GM21717 (cell line): ENCODE measurements around the gene POU1F1.
"Not testable (repeated sequence)": the region's sequence is repeated elsewhere in the genome, so short reads cannot be mapped to it uniquely, and the experiment has no call there.

Source experiments
- ATAC-seq: cut with Tn5 transposase; IDR thresholded peaks from one replicate; pipeline ENCODE4 v1.9.1; 2021; ENCODE audit warnings: mild to moderate bottlenecking, moderate library complexity; ENCODE audit not compliant: unreplicated experiment

Gene POU1F1, protein sequence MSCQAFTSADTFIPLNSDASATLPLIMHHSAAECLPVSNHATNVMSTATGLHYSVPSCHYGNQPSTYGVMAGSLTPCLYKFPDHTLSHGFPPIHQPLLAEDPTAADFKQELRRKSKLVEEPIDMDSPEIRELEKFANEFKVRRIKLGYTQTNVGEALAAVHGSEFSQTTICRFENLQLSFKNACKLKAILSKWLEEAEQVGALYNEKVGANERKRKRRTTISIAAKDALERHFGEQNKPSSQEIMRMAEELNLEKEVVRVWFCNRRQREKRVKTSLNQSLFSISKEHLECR

DNA sequence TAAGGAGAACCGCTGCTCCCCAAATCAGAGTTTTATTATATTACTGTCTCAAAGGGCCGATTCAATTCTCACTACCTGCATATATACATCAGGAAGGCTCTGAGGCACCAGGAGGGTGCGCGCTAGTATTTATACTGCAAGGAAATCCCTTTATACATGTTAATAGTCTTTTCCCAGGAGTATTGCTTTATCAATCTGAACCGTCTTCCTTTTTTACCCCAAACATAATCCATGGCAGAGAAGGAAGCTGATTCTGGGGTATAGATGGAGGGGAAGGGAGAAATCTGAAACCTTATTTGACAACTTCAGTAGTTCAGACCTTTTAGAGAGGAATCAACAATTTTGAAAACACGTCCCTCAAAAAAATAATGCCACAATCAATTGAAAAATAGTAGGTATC, at the start of gene POU1F1:
Gene POU1F1, minus strand, starts transcription at position 101 of the 400 bp plus-strand sequence. CDS start 122 bp downstream, outside the sequence.
- ATAC-seq = no peak

DNA sequence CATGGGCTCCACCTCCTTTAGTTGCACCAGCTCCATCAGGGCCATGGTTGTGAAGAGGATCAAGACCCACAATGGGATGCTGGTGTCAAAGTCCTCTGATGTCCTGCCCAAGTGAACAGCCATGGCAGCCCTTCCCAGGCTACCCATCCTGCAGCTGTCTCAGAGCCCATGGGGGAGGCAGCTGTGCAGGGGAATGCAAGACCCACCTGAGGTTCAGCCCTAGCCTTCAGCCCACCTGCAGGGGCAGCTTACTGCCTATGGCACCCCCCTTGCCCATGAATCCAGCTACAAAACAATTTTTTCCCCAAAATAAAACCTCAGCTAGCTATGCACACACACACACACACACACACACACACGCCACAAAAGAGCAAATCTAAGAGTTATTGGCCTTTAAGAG, 48.2 kb upstream of the POU1F1 start:
- no peak for ATAC-seq

GRCh38 chr3:87320756-87321626, 44.6 kb upstream of the POU1F1 start:
- ATAC-seq = no peak

DNA sequence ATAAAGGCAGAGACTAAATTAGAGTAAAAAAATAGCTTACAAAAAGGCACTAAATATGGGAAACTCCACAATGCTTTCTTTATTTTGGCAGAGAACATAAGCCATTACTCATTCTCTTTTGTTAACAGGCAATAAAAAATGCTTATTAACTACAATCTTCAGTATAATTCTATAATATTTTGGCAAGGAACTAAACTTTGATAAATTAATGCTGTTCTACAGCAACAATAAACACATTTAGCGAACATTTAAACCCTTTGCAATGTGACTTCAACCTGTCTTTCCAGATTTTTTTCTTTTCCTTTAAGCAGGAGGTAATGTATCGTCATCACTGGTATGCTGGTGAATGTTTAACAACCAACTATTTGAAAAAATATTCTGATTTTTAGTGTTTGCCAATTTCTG, 42.2 kb upstream of the POU1F1 start:
- ATAC-seq = no peak

DNA sequence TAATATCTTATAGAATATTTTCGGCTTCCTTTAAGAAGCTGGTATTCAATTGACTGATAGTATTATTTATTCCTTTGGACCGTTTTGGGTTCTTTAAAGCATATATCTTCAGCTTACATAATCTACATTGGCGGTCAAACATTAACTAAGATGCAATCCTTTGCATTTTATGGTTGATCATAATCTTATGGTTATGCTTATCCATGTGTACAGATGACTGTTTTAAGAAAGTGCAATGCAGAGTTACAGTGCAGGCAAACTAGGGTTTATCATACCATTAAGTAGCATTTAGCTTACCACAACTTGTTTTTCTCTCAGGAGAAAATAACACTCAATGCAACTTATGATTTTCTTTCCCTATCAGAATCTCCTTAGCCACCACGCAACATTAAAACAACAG, 41.4 kb upstream of the POU1F1 start:
- no peak for ATAC-seq

GRCh38 chr3:87313641-87314040, 37.3 kb upstream of the POU1F1 start:
- ATAC-seq = no peak

DNA sequence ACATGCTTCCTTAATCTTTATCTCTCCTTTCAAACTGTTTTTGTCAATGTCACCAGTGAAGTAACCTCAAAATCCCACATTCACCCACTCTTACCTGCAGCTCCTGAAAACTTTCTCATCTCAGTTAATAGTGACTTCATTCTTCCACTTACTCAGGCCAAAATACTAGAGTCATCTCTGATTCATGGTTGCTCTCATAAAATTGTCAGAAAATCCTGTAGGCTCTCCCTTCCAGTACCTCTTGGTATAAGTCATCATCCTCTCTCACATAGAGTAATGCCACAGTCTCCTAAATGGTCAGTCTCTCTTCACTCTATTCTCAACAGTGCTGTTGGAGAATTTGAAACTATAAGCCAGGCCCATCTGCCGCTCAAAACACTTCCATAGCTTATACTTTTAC, 34.9 kb upstream of the POU1F1 start:
- no peak for ATAC-seq

- ATAC-seq = no peak
Measured at GRCh38 chr3:87309601-87310000, 33.2 kb upstream of the POU1F1 start.

GRCh38 chr3:87307805-87308204, 31.4 kb upstream of the POU1F1 start:
- ATAC-seq = no peak

DNA sequence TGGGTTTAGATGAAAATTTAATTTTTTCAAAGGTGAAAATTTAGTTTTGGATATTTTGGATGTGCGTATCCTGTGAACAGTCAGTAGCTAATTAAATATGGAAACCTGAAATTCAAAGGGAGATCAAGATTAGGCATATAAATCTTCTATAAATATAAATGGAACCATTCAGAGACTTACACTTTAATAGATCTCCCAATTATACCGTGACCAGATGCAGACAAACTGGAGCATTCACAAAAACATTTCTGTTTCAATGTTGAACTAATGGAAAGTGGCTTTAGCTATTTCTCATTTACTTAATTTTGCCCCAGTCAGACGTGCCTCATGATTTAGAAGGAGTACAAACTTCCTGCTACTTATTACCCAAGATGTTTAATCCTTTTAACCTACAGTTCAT, 29.1 kb upstream of the POU1F1 start:
- ATAC-seq = no peak

GRCh38 chr3:87305031-87305430, 28.6 kb upstream of the POU1F1 start:
- not testable (repeated sequence) for ATAC-seq

GRCh38 chr3:87298111-87298718, 21.8 kb upstream of the POU1F1 start:
- ATAC-seq = peak; percentile 67

- ATAC-seq = no peak
Measured at GRCh38 chr3:87288446-87288845, 12.1 kb upstream of the POU1F1 start.

GRCh38 chr3:87287011-87287410, 10.6 kb upstream of the POU1F1 start:
- ATAC-seq = no peak

- ATAC-seq = peak; percentile 91
Measured at GRCh38 chr3:87272718-87273341, 3.6 kb downstream of the POU1F1 start.

GRCh38 chr3:87270908-87271700, 5.3 kb downstream of the POU1F1 start:
- no peak for ATAC-seq

GRCh38 chr3:87269723-87270122, 6.7 kb downstream of the POU1F1 start:
- ATAC-seq = no peak

DNA sequence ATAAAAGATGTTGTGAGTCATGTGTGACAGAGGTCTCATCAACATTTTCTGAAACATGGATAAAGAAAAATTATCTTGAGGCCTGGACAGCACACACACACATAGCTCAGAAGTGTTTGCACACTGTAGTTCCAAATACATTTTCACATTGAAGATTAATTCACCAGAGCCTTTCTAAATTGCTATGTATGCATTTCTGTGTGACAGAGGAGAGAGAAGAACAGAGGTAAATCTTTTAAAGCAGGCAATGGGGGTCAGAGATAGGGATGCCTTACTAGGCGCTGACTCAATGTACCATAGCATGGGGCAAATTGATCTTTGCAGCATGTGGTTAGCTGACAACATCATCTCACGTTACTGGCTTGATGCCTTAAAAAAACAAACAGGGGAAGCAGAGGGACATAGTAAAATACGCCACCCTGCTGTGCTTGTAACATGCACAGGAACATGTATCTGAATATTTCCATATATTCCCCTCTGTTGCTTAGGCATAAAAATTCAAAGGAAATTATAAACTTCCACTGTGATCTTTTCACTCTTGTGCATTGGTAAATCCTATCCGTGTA, 7.7 kb downstream of the POU1F1 start:
- ATAC-seq = no peak

- no peak for ATAC-seq
Measured at GRCh38 chr3:87267953-87268645, 8.3 kb downstream of the POU1F1 start.

GRCh38 chr3:87261925-87262324, 14.5 kb downstream of the POU1F1 start:
- no peak for ATAC-seq
